NT2/D1 (cell line): ENCODE measurements around the gene SLC29A2.

ENCODE experiments used
- SUZ12 ChIP-seq: IDR thresholded peaks from 2 replicates; pipeline ENCODE4 v1.6.1; 2011; ENCODE audit not compliant: insufficient read length, insufficient read depth; ENCODE audit errors: extremely low read depth
- ZNF274 ChIP-seq: IDR thresholded peaks from 2 replicates; pipeline ENCODE4 v1.6.1; 2011; ENCODE audit warnings: mild to moderate bottlenecking, low read depth, low read length

DNA sequence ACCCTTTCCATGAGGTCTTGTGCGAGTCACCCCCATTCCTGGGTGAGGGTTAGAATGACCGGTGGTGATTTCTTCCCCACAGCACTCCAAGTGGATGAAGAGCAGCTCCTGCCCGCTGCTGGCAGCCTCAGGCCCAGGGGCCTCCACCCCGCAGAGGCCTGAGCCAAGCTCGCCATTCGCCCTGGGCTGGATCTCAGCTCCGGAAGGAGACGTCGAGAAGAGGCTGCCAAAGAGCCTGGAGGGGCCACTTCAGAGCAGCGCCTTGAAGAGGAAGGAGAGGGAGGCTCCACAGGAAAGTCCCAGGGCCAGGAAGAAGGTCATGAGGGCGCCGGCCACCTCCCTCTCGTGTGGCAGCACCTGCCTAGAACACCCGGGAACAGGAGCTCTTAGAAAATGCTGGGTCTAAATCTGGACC lies 8.4 kb downstream of the SLC29A2 start:
- TF ChIP-seq ZNF274 (no peak), SUZ12 (no peak)
